CD14-positive monocyte (primary cell): ENCODE measurements around the gene RNU6-8. TPM values are rescaled to one million over a fixed set of nuclear protein-coding genes. Genes with fewer than 3 reads are reported as not detected.

Experiments
- DNase-seq, 3 donors: peaks; one replicate each; pipeline ENCODE4 v3.0.0-alpha.2; 2011 to 2022
- H2AFZ ChIP-seq: 2 replicates; pipeline ENCODE4 v1.6.0; 2012; ENCODE audit warnings: mild to moderate bottlenecking, low read depth, low read length, inconsistent platforms; ENCODE audit not compliant: insufficient read depth, poor library complexity, severe bottlenecking
- H3K27ac ChIP-seq, 2 donors: 1 replicate in 1 of 2; 2 replicates in 1 of 2; pipeline ENCODE4 v1.5.1; 2012 to 2013; ENCODE audit warnings: low read length in 2 of 2, control low read depth in 1 of 2, inconsistent platforms in 1 of 2, low read depth in 1 of 2, mild to moderate bottlenecking in 1 of 2
- H3K27me3 ChIP-seq, 2 donors: one replicate each; pipeline versions ENCODE4 v1.6.0 to v1.6.1; 2011 to 2013; ENCODE audit warnings: low read length in 2 of 2; ENCODE audit not compliant: control insufficient read depth in 2 of 2, insufficient read depth in 2 of 2
- H3K36me3 ChIP-seq, 2 donors: replicated peaks in 1 of 2; 1 replicate in 1 of 2; 2 replicates in 1 of 2; pipeline versions ENCODE4 v1.5.1 to v1.6.1; 2012 to 2013; ENCODE audit warnings: low read length in 2 of 2, control low read depth in 1 of 2, inconsistent platforms in 1 of 2, mild to moderate bottlenecking in 1 of 2; ENCODE audit not compliant: insufficient read depth in 2 of 2, control insufficient read depth in 1 of 2
- H3K4me1 ChIP-seq, 2 donors: 1 replicate in 1 of 2; 2 replicates in 1 of 2; pipeline versions ENCODE4 v1.5.1 to v1.6.1; 2012 to 2013; ENCODE audit warnings: low read length in 2 of 2, control low read depth in 1 of 2, inconsistent platforms in 1 of 2, mild to moderate bottlenecking in 1 of 2, moderate library complexity in 1 of 2; ENCODE audit not compliant: insufficient read depth in 2 of 2, control insufficient read depth in 1 of 2
- H3K4me2 ChIP-seq: replicated peaks from 2 replicates; pipeline ENCODE3; 2012; ENCODE audit warnings: low read length, moderate library complexity, mild to moderate bottlenecking; ENCODE audit not compliant: poor library complexity, severe bottlenecking; ENCODE audit errors: extremely low read depth
- H3K4me3 ChIP-seq, 3 experiments: fragments of 200-600 bp in 1 of 3; sonication (generic) in 1 of 3; replicated peaks in 1 of 3; 1 replicate in 2 of 3; 2 replicates in 1 of 3; pipeline ENCODE4 v1.5.1; 2011 to 2013; ENCODE audit warnings: low read length in 3 of 3, mild to moderate bottlenecking in 3 of 3, control low read depth in 2 of 3, low read depth in 2 of 3, inconsistent platforms in 1 of 3, moderate library complexity in 1 of 3
- H3K79me2 ChIP-seq: 2 replicates; pipeline ENCODE4 v1.6.0; 2012; ENCODE audit warnings: mild to moderate bottlenecking, control low read depth, inconsistent platforms, low read length, moderate library complexity; ENCODE audit not compliant: insufficient read depth
- H3K9ac ChIP-seq: 2 replicates; pipeline ENCODE4 v1.6.0; 2017; ENCODE audit warnings: low read length, mild to moderate bottlenecking; ENCODE audit not compliant: insufficient read depth, poor library complexity, severe bottlenecking
- H3K9me3 ChIP-seq, 2 donors: replicated peaks in 1 of 2; 1 replicate in 1 of 2; 2 replicates in 1 of 2; pipeline versions ENCODE4 v1.5.1 to v1.6.1; 2012 to 2013; ENCODE audit warnings: low read length in 2 of 2, control low read depth in 1 of 2; ENCODE audit not compliant: control insufficient read depth in 1 of 2, insufficient read depth in 1 of 2
- H4K20me1 ChIP-seq: 2 replicates; pipeline ENCODE4 v1.6.0; 2012; ENCODE audit warnings: mild to moderate bottlenecking, low read length, control low read depth, moderate library complexity; ENCODE audit not compliant: insufficient read depth
- H3K27ac Mint-ChIP-seq, 7 donors: one replicate each; pipeline ENCODE4 v1.8.0; 2020; ENCODE audit warnings: mild to moderate bottlenecking in 7 of 7, mixed read lengths in 7 of 7, moderate library complexity in 6 of 7, inconsistent platforms in 2 of 7
- H3K27me3 Mint-ChIP-seq, 3 donors: one replicate each; pipeline ENCODE4 v1.8.0; 2021 to 2022; ENCODE audit warnings: low read depth in 3 of 3, mild to moderate bottlenecking in 3 of 3, mixed read lengths in 3 of 3, moderate library complexity in 3 of 3, inconsistent platforms in 1 of 3
- H3K36me3 Mint-ChIP-seq, 2 donors: one replicate each; pipeline ENCODE4 v1.8.0; 2020; ENCODE audit warnings: mixed read lengths in 2 of 2, inconsistent platforms in 1 of 2, mild to moderate bottlenecking in 1 of 2
- H3K4me1 Mint-ChIP-seq: one replicate; pipeline ENCODE4 v1.8.0; 2020; ENCODE audit warnings: mild to moderate bottlenecking, mixed read lengths
- H3K4me3 Mint-ChIP-seq, 2 donors: one replicate each; pipeline ENCODE4 v1.8.0; 2020; ENCODE audit warnings: mild to moderate bottlenecking in 2 of 2, mixed read lengths in 2 of 2, moderate library complexity in 1 of 2
- H3K9me3 Mint-ChIP-seq, 7 donors: one replicate each; pipeline ENCODE4 v1.8.0; 2020 to 2022; ENCODE audit warnings: mixed read lengths in 7 of 7, mild to moderate bottlenecking in 6 of 7, moderate library complexity in 6 of 7, inconsistent platforms in 2 of 7
- CTCF ChIP-seq: fragments of 200-600 bp; IDR thresholded peaks from one replicate; pipeline ENCODE4 v1.8.0; 2022; ENCODE audit warnings: antibody characterized with exemption, mild to moderate bottlenecking
- WGBS: methylation state at CpG from one replicate; pipeline ENCODE4 v1.1.5; 2013; ENCODE audit warnings: missing lambda C conversion rate; ENCODE audit not compliant: insufficient coverage; 5-methylcytosine and 5-hydroxymethylcytosine counted together
- intact Hi-C, 2 donors: fragments of 100-400 bp; cut with micrococcal nuclease; formaldehyde crosslinking; loops; one replicate each; pipeline versions ENCODE4 v1.15.0 to v1.15.1; 2023
- polyA plus RNA-seq, 3 donors: library from polyadenylated mRNA; depleted of rRNA in 1 of 3; unstranded in 2 of 3; stranded (reverse) in 1 of 3; fragments of 300-500 nt in 2 of 3; fragments of >200 nt in 1 of 3; fragmentation: Illumina TruSeq in 2 of 3; gene quantifications; 1 replicate in 2 of 3; 2 replicates in 1 of 3; pipeline ENCODE4 v1.2.3, GENCODE V29; 2012 to 2021

The RNU6-8 gene
- polyA plus RNA-seq, 3 donors = not detected

GRCh38 chr14:32206552-32206951, 3.5 kb upstream of the RNU6-8 start:
- H3K4me2 ChIP-seq = no peak overlapping the region

GRCh38 chr14:32205984-32206383, 2.9 kb upstream of the RNU6-8 start:
- intact Hi-C loops = no loop called here

More at GRCh38 chr14:32206552-32206951, 3.5 kb upstream of the RNU6-8 start:
- TF ChIP-seq CTCF = no peak
- intact Hi-C loops = no loop called here
- H3K9me3 Mint-ChIP-seq = peaks cover 0 to 4% (median 0%) of the 10 kb centered on the region in 7 donors
- 73% methylated on average over 2 of the region's 2 CpGs for WGBS
- H3K79me2 ChIP-seq = no peaks in the 10 kb centered on the region
- H3K27me3 Mint-ChIP-seq = peaks cover 29 to 45% (median 35%) of the 10 kb centered on the region in 3 donors
- peaks cover 0 to 2% of the 10 kb centered on the region in 2 donors for H3K36me3 Mint-ChIP-seq
- no peaks in the 10 kb centered on the region for H4K20me1 ChIP-seq
- peak overlapping the region in 2 of 7 donors; percentile 6 to 12 for H3K27ac Mint-ChIP-seq
- H3K4me3 ChIP-seq = no peak overlapping the region
- H3K27ac ChIP-seq = no peak overlapping the region
- no peak for DNase-seq
- peaks cover 40% of the 10 kb centered on the region for H3K4me1 Mint-ChIP-seq
- no peak overlapping the region for H3K4me3 Mint-ChIP-seq
- H3K9me3 ChIP-seq = peaks cover 0 to 12% of the 10 kb centered on the region in 2 donors
- no peaks in the 10 kb centered on the region for H3K36me3 ChIP-seq
- H3K9ac ChIP-seq = no peak overlapping the region
- H3K4me1 ChIP-seq = peaks cover 33 to 35% of the 10 kb centered on the region in 2 donors
- peaks cover 25 to 31% of the 10 kb centered on the region in 2 donors for H3K27me3 ChIP-seq
- no peak overlapping the region for H2AFZ ChIP-seq

More at GRCh38 chr14:32205984-32206383, 2.9 kb upstream of the RNU6-8 start:
- Histone ChIP-seq H3K27ac (no peak overlapping the region), H3K79me2 (no peaks in the 10 kb centered on the region), H4K20me1 (no peaks in the 10 kb centered on the region), H3K4me1 (peaks cover 39 to 41% of the 10 kb centered on the region in 2 donors), H3K4me3 (no peak overlapping the region), H3K27me3 (peaks cover 25 to 32% of the 10 kb centered on the region in 2 donors), H3K9ac (no peak overlapping the region), H3K36me3 (no peaks in the 10 kb centered on the region), H3K4me2 (no peak overlapping the region), H3K9me3 (peaks cover 0 to 12% of the 10 kb centered on the region in 2 donors), H2AFZ (no peak overlapping the region)
- peaks cover 0 to 4% (median 0%) of the 10 kb centered on the region in 7 donors for H3K9me3 Mint-ChIP-seq
- peaks cover 0 to 2% of the 10 kb centered on the region in 2 donors for H3K36me3 Mint-ChIP-seq
- H3K4me1 Mint-ChIP-seq = peaks cover 45% of the 10 kb centered on the region
- TF ChIP-seq CTCF = no peak
- 35% methylated on average over 4 of the region's 4 CpGs for WGBS
- H3K4me3 Mint-ChIP-seq = no peak overlapping the region
- DNase-seq = peak in 1 of 3 donors; percentile 45
- no peak overlapping the region for H3K27ac Mint-ChIP-seq
- H3K27me3 Mint-ChIP-seq = peaks cover 32 to 51% (median 37%) of the 10 kb centered on the region in 3 donors
